ENCODE measurements around the gene PAK1. TPM values are rescaled to one million over a fixed set of nuclear protein-coding genes. Genes with fewer than 3 reads are reported as not detected.

Gene PAK1
- total RNA-seq, 2 donors from 2014 or later: 104 to 123 TPM

DNA sequence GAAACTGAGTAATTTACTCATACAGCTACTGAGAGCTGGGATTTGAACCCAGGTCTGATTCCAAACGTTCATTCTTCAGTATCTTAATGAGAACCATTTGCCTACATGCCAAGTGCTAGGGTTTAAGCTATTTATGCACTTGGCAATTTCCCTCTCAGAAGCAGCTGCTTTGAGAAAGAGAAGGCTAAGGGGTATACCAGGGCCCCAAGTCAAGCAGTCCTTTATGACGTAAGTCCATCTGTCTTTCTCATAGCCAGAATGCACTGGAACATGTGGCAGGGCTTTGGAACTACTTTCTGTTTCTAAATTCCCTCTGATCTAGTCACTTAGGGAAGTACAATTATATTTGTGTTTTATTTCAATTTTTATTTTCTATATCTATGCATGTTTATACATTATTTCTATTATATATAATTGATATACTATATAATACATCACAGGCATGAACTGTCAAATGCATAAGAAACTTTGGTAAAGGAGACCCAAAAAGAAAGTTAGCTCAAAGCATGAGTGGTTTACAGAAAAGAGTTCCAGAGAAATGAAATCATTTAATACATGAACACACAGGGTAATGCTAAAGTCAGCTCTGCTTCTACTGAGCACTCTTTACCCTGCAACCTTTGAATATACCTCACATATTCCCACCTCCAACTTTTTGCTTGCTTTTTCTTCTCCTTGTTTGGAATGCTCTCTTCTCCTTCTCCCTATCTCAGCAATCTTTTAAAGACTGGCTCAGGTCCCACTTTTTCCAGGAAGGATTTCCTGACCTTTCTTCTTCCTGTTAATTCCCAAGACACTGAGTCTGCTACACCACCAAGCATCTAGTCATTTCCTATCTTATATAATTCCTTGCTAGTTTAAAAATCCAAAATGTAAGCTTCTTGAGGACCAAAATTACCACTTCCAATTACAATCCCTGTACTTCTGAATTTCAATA, 91.9 kb downstream of the PAK1 start:
- Histone ChIP-seq H3K27ac (peak overlapping the region; percentile 19), H3K36me3 (no peaks in the 10 kb centered on the region), H3K4me3 (no peak overlapping the region), H3K9ac (ENCODE audit: low read depth in 2 of 2, low read length in 2 of 2) (no peak overlapping the region), H3K27me3 (no peaks in the 10 kb centered on the region), H3K4me1 (no peaks in the 10 kb centered on the region), H3K9me3 (no peaks in the 10 kb centered on the region)
- DNase-seq: no peak
- TF ChIP-seq, protein P1, sequence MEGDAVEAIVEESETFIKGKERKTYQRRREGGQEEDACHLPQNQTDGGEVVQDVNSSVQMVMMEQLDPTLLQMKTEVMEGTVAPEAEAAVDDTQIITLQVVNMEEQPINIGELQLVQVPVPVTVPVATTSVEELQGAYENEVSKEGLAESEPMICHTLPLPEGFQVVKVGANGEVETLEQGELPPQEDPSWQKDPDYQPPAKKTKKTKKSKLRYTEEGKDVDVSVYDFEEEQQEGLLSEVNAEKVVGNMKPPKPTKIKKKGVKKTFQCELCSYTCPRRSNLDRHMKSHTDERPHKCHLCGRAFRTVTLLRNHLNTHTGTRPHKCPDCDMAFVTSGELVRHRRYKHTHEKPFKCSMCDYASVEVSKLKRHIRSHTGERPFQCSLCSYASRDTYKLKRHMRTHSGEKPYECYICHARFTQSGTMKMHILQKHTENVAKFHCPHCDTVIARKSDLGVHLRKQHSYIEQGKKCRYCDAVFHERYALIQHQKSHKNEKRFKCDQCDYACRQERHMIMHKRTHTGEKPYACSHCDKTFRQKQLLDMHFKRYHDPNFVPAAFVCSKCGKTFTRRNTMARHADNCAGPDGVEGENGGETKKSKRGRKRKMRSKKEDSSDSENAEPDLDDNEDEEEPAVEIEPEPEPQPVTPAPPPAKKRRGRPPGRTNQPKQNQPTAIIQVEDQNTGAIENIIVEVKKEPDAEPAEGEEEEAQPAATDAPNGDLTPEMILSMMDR (IDR thresholded peaks at IDR 0.05): no peak
- intact Hi-C loops (cut with DNase I): no loop called here

DNA sequence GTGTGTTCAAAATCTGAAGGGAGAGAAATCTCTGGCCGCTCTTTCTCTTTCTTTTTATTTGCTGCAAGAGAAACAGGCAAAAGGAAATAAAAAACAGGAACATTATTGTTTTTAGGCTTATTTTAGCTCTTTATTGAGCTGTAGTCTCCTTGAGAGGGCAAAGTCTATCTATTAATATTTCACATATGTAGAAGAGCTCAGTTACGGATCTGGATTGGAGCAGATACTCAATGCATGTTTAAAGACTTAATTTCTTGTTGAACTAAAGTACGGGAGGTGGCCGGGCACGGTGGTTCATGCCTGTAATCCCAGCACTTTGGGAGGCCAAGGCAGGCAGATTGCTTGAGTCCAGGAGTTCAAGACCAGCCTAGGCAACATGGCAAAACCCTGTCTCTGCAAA, 94.0 kb downstream of the PAK1 start:
- H3K36me3 ChIP-seq: no peaks in the 10 kb centered on the region
- intact Hi-C loops (cut with DNase I): no loop called here
- no peaks in the 10 kb centered on the region for H3K4me1 ChIP-seq
- no peak overlapping the region for H3K4me3 ChIP-seq
- H3K9ac ChIP-seq (ENCODE audit: low read depth in 2 of 2, low read length in 2 of 2): no peak overlapping the region
- H3K27ac ChIP-seq: peak overlapping the region; percentile 41
- H3K27me3 ChIP-seq: no peaks in the 10 kb centered on the region
- TF ChIP-seq, protein P1 (IDR thresholded peaks at IDR 0.05): no peak
- no peak for DNase-seq
- no peaks in the 10 kb centered on the region for H3K9me3 ChIP-seq

DNA sequence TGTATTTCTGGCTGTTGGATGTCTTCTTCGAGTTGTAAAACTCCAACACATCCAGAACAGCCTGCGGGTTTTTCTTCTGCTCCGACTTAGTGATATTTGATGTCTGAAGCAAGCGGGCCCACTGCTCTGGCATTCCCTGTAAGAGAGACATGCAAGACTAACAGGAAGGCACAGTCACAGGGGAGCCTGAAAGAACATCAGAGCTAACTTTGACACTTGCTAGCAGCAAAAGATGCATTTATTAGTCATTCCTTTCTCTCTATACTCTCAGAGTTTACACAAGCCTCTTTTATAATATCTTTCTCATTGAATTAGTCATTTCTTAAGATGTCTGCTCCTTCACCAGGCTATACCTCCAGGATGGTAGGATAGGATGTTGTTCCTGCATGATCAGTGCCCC, 94.6 kb downstream of the PAK1 start:
- no peak for DNase-seq
- Histone ChIP-seq H3K27me3 (no peaks in the 10 kb centered on the region), H3K36me3 (no peaks in the 10 kb centered on the region), H3K9me3 (no peaks in the 10 kb centered on the region), H3K27ac (peak overlapping the region; percentile 41), H3K4me1 (no peaks in the 10 kb centered on the region), H3K4me3 (no peak overlapping the region), H3K9ac (ENCODE audit: low read depth in 2 of 2, low read length in 2 of 2) (no peak overlapping the region)
- intact Hi-C loops (cut with DNase I): no loop called here
- TF ChIP-seq, protein P1 (IDR thresholded peaks at IDR 0.05): no peak

DNA sequence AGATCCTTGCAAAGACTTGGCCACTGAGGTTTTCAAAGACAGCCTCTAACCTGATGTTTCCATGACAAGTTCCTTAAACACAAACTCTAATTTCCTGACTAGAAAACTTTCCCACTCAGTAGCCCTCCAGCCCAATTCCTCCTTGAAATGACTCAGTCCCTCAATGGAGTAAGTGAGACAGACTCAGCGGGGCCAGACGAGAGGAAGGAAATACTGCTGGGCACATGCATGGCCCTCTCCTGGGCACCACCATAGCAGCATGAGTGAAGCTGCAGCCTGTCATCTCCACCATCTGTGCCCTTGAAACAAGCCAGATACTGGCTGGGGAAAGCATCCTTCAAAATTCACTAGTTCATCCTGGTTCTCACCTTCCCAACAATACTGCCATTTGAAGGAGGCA, 96.2 kb downstream of the PAK1 start:
- H3K36me3 ChIP-seq: no peaks in the 10 kb centered on the region
- no peak for DNase-seq
- intact Hi-C loops (cut with DNase I): no loop called here
- H3K27me3 ChIP-seq: no peaks in the 10 kb centered on the region
- TF ChIP-seq, protein P1 (IDR thresholded peaks at IDR 0.05): no peak
- no peak overlapping the region for H3K27ac ChIP-seq
- H3K9ac ChIP-seq (ENCODE audit: low read depth in 2 of 2, low read length in 2 of 2): no peak overlapping the region
- H3K4me3 ChIP-seq: no peak overlapping the region
- no peaks in the 10 kb centered on the region for H3K9me3 ChIP-seq
- no peaks in the 10 kb centered on the region for H3K4me1 ChIP-seq

DNA sequence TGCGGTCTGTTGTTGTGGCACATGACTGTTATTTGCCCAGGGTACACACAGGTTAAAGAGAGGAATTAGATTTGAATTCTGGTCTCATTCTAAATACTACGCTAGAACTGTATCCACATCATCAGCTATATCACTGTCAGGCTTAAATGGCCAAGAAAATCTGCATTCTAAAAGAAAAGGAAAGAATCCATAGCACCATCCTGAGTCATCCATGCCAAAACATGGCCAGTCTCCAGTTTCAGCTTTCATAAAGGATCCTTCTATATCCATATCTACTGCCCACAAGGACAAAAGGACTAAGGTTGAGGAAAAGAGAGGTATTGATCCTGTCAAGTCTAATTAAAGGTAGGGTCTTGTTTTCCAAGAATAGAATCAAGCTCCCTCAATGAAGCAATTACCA, 98.8 kb downstream of the PAK1 start:
- peak overlapping the region; percentile 61 for H3K27ac ChIP-seq
- no peaks in the 10 kb centered on the region for H3K36me3 ChIP-seq
- DNase-seq: no peak

More for the DNA sequence above, 98.8 kb downstream of the PAK1 start:
- H3K9me3 ChIP-seq: no peaks in the 10 kb centered on the region
- TF ChIP-seq, protein P1 (IDR thresholded peaks at IDR 0.05): no peak
- intact Hi-C loops (cut with DNase I): no loop called here
- H3K9ac ChIP-seq (ENCODE audit: low read depth in 2 of 2, low read length in 2 of 2): peak overlapping the region in 1 of 2 donors; percentile 38
- H3K4me1 ChIP-seq: no peaks in the 10 kb centered on the region
- no peak overlapping the region for H3K4me3 ChIP-seq
- H3K27me3 ChIP-seq: no peaks in the 10 kb centered on the region
